GM21526 (cell line): Measurements from ENCODE around the gene CMSS1.

ENCODE experiments used
- ATAC-seq: cut with Tn5 transposase; IDR thresholded peaks from one replicate; pipeline ENCODE4 v1.9.1; 2021; ENCODE audit warnings: moderate library complexity; ENCODE audit not compliant: unreplicated experiment, low FRiP score

Gene CMSS1

GRCh38 chr3:99850608-99851007 is 32.9 kb downstream of the CMSS1 start:
- no peak for ATAC-seq

GRCh38 chr3:99851955-99852354 is 34.3 kb downstream of the CMSS1 start:
- no peak for ATAC-seq

- no peak for ATAC-seq
These were observed 35.2 kb downstream of the CMSS1 start for GRCh38 chr3:99852851-99853250.

GRCh38 chr3:99854756-99855298 is 37.2 kb downstream of the CMSS1 start:
- no peak for ATAC-seq

GRCh38 chr3:99855900-99856299 is 38.2 kb downstream of the CMSS1 start:
- ATAC-seq: no peak

- ATAC-seq: no peak
These were observed 39.0 kb downstream of the CMSS1 start for GRCh38 chr3:99856437-99857220.

GRCh38 chr3:99857278-99857677 is 39.6 kb downstream of the CMSS1 start:
- no peak for ATAC-seq

GRCh38 chr3:99858469-99858868 is 40.8 kb downstream of the CMSS1 start:
- ATAC-seq: no peak

GRCh38 chr3:99859825-99860224 is 42.2 kb downstream of the CMSS1 start:
- no peak for ATAC-seq

GRCh38 chr3:99861216-99861615 is 43.6 kb downstream of the CMSS1 start:
- no peak for ATAC-seq

GRCh38 chr3:99862208-99862607 is 44.5 kb downstream of the CMSS1 start:
- no peak for ATAC-seq

- ATAC-seq: no peak
These were observed 45.3 kb downstream of the CMSS1 start for GRCh38 chr3:99863002-99863401.

GRCh38 chr3:99863588-99863987 is 45.9 kb downstream of the CMSS1 start:
- no peak for ATAC-seq

- ATAC-seq: no peak
These were observed 46.6 kb downstream of the CMSS1 start for GRCh38 chr3:99864289-99864688.

GRCh38 chr3:99865321-99865720 is 47.7 kb downstream of the CMSS1 start:
- ATAC-seq: no peak

GRCh38 chr3:99866261-99866761 is 48.6 kb downstream of the CMSS1 start:
- no peak for ATAC-seq

GRCh38 chr3:99867594-99868310 is 50.1 kb downstream of the CMSS1 start:
- no peak for ATAC-seq

GRCh38 chr3:99868311-99868646 is 50.6 kb downstream of the CMSS1 start:
- no peak for ATAC-seq

GRCh38 chr3:99869621-99870020 is 52.0 kb downstream of the CMSS1 start:
- ATAC-seq: no peak

- no peak for ATAC-seq
These were observed 53.0 kb downstream of the CMSS1 start for GRCh38 chr3:99870712-99871111.

- no peak for ATAC-seq
These were observed 53.8 kb downstream of the CMSS1 start for GRCh38 chr3:99871231-99872045.
